Keratinocyte (primary cell): ENCODE measurements around the gene BICD2.

Experiments
- CTCF ChIP-seq, 3 experiments: IDR thresholded peaks in 1 of 3; conservative IDR thresholded peaks in 1 of 3; optimal IDR thresholded peaks in 1 of 3; 2 replicates in 2 of 3; 3 replicates in 1 of 3; pipeline versions ENCODE3 to v1.5.1; 2011; ENCODE audit warnings: low read length in 3 of 3, mild to moderate bottlenecking in 3 of 3, moderate library complexity in 2 of 3, control low read depth in 1 of 3, inconsistent platforms in 1 of 3; ENCODE audit not compliant: insufficient read depth in 2 of 3; ENCODE audit errors: extremely low read depth in 1 of 3
- EZH2 ChIP-seq: IDR thresholded peaks from one replicate; pipeline ENCODE4 v1.6.1; 2012; ENCODE audit warnings: inconsistent platforms, mild to moderate bottlenecking, low read length, moderate library complexity

- TF ChIP-seq EZH2 (no peak), CTCF (optimal IDR thresholded peaks at IDR 0.05 in 1 of 3, IDR thresholded peaks at IDR 0.05 in 1 of 3, conservative IDR thresholded peaks at IDR 0.05 in 1 of 3; ENCODE audit: extremely low read depth in 1 of 3, insufficient read depth in 2 of 3, low read length in 3 of 3) (no peak)
These were observed 21.7 kb upstream of the BICD2 start for GRCh38 chr9:92786298-92786697.
